ENCODE results near the gene DDX5.

Gene DDX5

DNA sequence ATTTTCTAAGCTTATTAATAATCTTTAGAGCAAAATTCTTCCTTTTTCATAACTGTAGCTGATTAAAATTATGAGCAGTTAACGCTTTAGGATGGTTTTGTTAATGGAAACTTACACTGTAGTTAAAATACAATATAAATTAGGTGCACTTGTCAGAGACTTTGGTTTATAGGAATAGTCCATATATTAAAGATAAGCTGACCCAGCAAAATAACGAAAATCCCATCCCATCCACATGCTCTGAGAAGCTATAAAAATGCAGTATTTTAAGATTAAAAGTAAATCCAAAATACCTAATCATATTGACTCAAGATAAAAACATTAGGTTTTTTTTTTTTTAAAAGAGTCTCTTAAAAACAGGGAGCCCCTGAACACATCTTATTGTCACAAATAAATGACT lies 38.7 kb upstream of the DDX5 start:
- no peak for DNase-seq (ENCODE audit: low spot score)
- in situ Hi-C loops (cut with MboI; ENCODE audit: low sequenced_read_pairs, unreplicated experiment): no loop called here
- TF ChIP-seq, protein P1, sequence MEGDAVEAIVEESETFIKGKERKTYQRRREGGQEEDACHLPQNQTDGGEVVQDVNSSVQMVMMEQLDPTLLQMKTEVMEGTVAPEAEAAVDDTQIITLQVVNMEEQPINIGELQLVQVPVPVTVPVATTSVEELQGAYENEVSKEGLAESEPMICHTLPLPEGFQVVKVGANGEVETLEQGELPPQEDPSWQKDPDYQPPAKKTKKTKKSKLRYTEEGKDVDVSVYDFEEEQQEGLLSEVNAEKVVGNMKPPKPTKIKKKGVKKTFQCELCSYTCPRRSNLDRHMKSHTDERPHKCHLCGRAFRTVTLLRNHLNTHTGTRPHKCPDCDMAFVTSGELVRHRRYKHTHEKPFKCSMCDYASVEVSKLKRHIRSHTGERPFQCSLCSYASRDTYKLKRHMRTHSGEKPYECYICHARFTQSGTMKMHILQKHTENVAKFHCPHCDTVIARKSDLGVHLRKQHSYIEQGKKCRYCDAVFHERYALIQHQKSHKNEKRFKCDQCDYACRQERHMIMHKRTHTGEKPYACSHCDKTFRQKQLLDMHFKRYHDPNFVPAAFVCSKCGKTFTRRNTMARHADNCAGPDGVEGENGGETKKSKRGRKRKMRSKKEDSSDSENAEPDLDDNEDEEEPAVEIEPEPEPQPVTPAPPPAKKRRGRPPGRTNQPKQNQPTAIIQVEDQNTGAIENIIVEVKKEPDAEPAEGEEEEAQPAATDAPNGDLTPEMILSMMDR (IDR thresholded peaks at IDR 0.05; ENCODE audit: borderline replicate concordance, control extremely low read depth, extremely low read depth, insufficient read depth, missing control alignments): no peak

DNA sequence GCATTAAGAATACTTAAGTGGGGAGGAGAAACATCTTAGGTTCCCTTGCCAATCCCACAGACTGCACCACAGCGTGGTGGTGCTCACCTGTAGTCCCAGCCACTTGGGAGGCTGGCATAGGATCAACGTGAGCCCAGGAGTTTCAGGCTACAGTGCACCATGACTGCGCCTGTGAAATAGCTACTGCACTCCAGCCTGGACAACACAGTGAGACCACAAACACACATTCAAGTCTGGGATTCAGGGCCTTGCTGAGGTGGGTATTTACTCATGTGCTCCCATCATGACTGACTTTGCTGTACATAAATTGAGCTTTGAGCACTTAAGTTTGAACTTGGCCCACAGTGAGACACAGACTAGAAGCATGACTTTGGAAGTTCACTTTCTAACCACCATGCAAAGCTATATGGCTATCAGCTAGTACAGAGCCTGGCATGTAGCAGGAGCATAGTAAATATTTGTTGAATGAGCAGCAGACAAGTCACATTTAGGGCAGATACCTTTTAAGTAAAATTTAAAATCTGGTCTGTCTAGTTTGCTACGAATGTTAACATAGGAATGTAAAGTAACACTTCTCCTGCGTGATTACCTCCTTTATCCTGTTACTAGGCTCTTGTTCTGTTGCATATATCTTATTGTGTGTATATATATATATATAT lies 34.2 kb upstream of the DDX5 start:
- no peak for DNase-seq (ENCODE audit: low spot score)
- TF ChIP-seq, protein P1 (IDR thresholded peaks at IDR 0.05; ENCODE audit: borderline replicate concordance, control extremely low read depth, extremely low read depth, insufficient read depth, missing control alignments): no peak
- in situ Hi-C loops (cut with MboI; ENCODE audit: low sequenced_read_pairs, unreplicated experiment): no loop called here

DNA sequence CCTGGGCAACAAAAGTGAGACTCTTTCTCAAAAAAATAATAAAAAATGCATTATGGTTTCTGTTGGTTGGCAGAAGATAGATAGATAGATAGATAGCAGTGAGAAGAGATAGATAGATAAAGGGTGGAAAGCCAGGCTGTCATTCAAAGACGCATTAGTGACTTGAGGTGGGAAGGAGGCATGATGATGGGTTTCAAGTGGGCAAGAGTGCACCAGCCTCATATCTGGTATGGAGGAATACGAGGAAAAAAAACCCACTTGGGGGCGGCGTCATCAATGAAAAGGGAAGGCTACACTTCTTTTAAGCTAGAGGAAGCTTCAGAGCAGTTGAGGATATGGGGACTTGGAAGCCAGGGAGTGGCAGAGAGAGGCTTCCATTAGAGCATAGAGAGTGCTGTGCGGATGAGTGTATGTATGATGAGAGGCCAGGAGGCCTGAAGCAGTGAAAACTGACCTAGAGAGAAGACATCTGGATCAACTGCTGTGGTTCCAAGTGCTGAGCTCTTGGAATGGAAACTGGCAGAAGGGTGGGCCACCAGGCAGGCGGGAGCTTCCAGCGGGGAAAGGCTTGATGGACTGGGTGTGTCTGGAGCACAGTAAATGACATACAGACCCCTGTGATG lies 32.5 kb upstream of the DDX5 start:
- TF ChIP-seq, protein P1 (IDR thresholded peaks at IDR 0.05; ENCODE audit: borderline replicate concordance, control extremely low read depth, extremely low read depth, insufficient read depth, missing control alignments): no peak
- DNase-seq (ENCODE audit: low spot score): no peak
- in situ Hi-C loops (cut with MboI; ENCODE audit: low sequenced_read_pairs, unreplicated experiment): no loop called here

DNA sequence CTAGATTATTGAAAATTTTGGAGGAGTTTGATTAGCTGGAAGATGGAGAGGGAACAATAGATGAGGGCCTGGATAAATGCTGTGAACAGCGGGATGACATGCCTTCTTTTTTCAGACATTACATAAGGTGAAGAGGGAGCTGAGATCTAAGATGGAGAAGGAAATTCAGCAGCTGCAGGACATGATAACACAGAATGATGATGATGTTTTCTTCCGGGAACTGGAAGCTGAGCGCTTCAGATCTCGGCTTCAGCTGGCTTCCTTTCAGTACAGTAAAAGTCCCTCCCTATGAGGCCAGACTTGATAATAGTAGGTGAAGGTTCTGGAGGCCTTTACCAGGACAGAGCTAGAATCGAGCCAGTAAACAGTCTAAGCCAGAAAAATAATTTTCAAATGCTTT lies 31.4 kb upstream of the DDX5 start:
- in situ Hi-C loops (cut with MboI; ENCODE audit: low sequenced_read_pairs, unreplicated experiment): no loop called here
- no peak for DNase-seq (ENCODE audit: low spot score)
- TF ChIP-seq, protein P1 (IDR thresholded peaks at IDR 0.05; ENCODE audit: borderline replicate concordance, control extremely low read depth, extremely low read depth, insufficient read depth, missing control alignments): no peak

DNA sequence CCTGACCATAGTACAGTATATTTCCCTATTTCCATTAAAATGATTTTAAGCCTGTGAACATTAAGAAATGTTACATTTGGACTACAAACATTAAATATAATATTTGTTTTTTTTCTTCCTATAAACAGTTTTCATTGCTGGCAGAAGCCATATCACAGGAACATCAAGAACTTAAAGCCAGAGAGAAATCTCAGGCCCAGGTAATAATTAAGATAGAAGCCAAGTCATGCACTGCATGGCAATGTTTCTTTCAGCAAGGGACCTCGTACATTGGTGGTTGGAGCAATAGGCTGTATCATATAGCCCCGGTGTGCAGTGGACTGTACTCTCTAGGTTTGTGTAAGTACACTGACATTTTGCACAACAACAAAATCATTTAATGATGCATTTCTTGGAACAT lies 30.8 kb upstream of the DDX5 start:
- TF ChIP-seq, protein P1 (IDR thresholded peaks at IDR 0.05; ENCODE audit: borderline replicate concordance, control extremely low read depth, extremely low read depth, insufficient read depth, missing control alignments): no peak
- in situ Hi-C loops (cut with MboI; ENCODE audit: low sequenced_read_pairs, unreplicated experiment): no loop called here
- DNase-seq (ENCODE audit: low spot score): no peak

DNA sequence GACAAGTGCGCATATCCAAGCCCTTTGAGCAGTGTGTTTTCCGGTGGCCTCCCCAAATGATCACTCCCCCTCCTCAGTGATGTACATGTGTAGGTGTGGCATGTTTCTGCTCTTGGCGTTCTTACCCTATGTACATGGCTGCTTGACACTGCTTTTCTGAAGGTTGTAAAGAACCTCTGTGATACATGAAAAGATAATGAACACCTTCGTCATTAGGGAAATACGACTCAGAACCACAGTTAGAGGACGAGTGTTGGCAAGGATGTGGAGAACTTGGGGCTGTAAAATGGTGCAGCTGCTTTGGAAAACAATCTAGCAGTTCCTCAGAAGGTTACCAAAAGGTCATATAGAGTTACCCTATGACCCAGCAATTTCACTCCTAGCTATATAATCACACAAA lies 29.3 kb upstream of the DDX5 start:
- no peak for DNase-seq (ENCODE audit: low spot score)
- in situ Hi-C loops (cut with MboI; ENCODE audit: low sequenced_read_pairs, unreplicated experiment): no loop called here
- TF ChIP-seq, protein P1 (IDR thresholded peaks at IDR 0.05; ENCODE audit: borderline replicate concordance, control extremely low read depth, extremely low read depth, insufficient read depth, missing control alignments): no peak

Data from GM13976 (cell line).